NCI-H510A treated with DMSO at 0.1 percent for 48 hours (cell line): ENCODE data around the gene ROBO1.

Experiments
- DNase-seq: peaks from one replicate; lab custom pipeline; 2025; lab: John Stamatoyannopoulos, UW

The ROBO1 gene

GRCh38 chr3:79467721-79468120 is 300.1 kb downstream of the ROBO1 start:
- DNase-seq: no peak

GRCh38 chr3:79461129-79461792 is 306.5 kb downstream of the ROBO1 start:
- DNase-seq: no peak

GRCh38 chr3:79453600-79453999 is 314.2 kb downstream of the ROBO1 start:
- no peak for DNase-seq

GRCh38 chr3:79436387-79436786 is 331.4 kb downstream of the ROBO1 start:
- no peak for DNase-seq

- DNase-seq: no peak
These were observed 340.7 kb downstream of the ROBO1 start for GRCh38 chr3:79427081-79427480.

GRCh38 chr3:79424811-79425210 is 343.0 kb downstream of the ROBO1 start:
- DNase-seq: no peak

GRCh38 chr3:79423417-79423816 is 344.4 kb downstream of the ROBO1 start:
- no peak for DNase-seq

- DNase-seq: no peak
These were observed 346.5 kb downstream of the ROBO1 start for GRCh38 chr3:79421273-79421672.

- DNase-seq: no peak
These were observed 348.8 kb downstream of the ROBO1 start for GRCh38 chr3:79418855-79419621.

- no peak for DNase-seq
These were observed 352.4 kb downstream of the ROBO1 start for GRCh38 chr3:79415356-79415755.

- no peak for DNase-seq
These were observed 353.0 kb downstream of the ROBO1 start for GRCh38 chr3:79414806-79415205.

- DNase-seq: no peak
These were observed 353.8 kb downstream of the ROBO1 start for GRCh38 chr3:79414035-79414434.

GRCh38 chr3:79412537-79412936 is 355.3 kb downstream of the ROBO1 start:
- no peak for DNase-seq

- no peak for DNase-seq
These were observed 357.2 kb downstream of the ROBO1 start for GRCh38 chr3:79410617-79411016.

GRCh38 chr3:79410136-79410535 is 357.7 kb downstream of the ROBO1 start:
- no peak for DNase-seq

GRCh38 chr3:79406175-79406574 is 361.6 kb downstream of the ROBO1 start:
- DNase-seq: no peak

- DNase-seq: peak; percentile 43
These were observed 362.6 kb downstream of the ROBO1 start for GRCh38 chr3:79405183-79405582.

GRCh38 chr3:79396595-79396994 is 371.2 kb downstream of the ROBO1 start:
- DNase-seq: no peak

- no peak for DNase-seq
These were observed 375.3 kb downstream of the ROBO1 start for GRCh38 chr3:79392479-79392878.

- no peak for DNase-seq
These were observed 377.4 kb downstream of the ROBO1 start for GRCh38 chr3:79390352-79390751.

GRCh38 chr3:79385211-79385610 is 382.6 kb downstream of the ROBO1 start:
- no peak for DNase-seq

GRCh38 chr3:79383402-79384012 is 384.3 kb downstream of the ROBO1 start:
- DNase-seq: no peak

- no peak for DNase-seq
These were observed 387.2 kb downstream of the ROBO1 start for GRCh38 chr3:79380581-79380980.
